ENCODE results near the gene SH3BP2.

The SH3BP2 gene

DNA sequence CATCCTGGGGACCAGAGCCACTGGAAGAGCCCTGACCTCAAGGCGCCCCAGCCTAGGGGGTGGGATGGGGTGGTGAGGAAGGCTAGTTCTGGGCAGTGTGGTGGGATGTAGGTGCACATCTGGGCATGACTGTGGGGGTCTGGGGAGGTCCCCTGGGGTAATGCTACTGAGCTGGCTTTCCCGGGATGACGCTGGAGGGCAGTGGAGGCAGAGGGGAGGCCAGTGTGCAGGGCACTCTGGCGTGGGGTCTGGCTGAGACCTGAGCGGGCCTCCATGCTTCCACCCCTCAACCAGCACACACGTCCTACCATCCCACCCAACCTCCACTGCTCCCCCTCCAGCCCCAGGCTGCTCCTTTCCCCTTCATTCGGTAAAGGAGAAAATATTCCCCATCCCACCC is 4.8 kb upstream of the SH3BP2 start:
- ChIA-PET CTCF (interaction anchor here (0.9 to 3.0 kb wide), 5 partner anchors 10 to 32 kb away, joined by 3 to 30 read pairs (median 3); partner anchors contain the start of gene TNIP2), POLR2A (interaction anchor here (0.6 to 0.9 kb wide), 2 partner anchors 10 to 13 kb away, joined by 3 read pairs; no protein-coding TSS in a partner anchor)
- no peak for DNase-seq (ENCODE audit: extremely low spot score)
- TF ChIP-seq CTCF (IDR thresholded peaks at IDR 0.05; ENCODE audit: control extremely low read depth, extremely low read depth, low read depth, missing control alignments), result no peak

GRCh38 chr4:2788532-2789103 is 4.3 kb upstream of the SH3BP2 start:
- TF ChIP-seq CTCF (IDR thresholded peaks at IDR 0.05; ENCODE audit: control extremely low read depth, extremely low read depth, low read depth, missing control alignments), result no peak
- DNase-seq (ENCODE audit: extremely low spot score), result no peak
- ChIA-PET POLR2A (no interaction called here), CTCF (interaction anchor here (1.6 kb wide), 1 partner anchor 14 kb away, joined by 6 read pairs; no protein-coding TSS in a partner anchor)

DNA sequence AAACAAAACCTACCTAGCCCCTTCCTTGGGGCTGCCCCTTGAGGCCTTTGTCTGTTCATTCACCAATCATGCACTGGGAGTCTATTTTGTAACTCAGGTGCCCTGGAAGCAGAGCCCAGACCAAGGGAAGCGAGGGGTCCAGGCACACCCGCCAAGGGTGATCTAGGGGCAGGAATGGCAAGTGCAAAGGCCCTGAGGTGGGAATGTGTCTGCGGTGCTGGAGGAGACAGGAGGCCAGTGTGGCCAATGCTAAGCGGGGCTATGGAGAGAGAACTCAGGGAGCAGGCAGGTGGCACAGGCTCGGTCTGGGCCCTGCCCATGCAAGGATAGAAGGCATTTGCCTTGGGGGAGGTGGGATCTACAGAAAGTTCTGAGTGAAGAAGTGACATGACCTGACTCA is 3.5 kb upstream of the SH3BP2 start:
- CTCF ChIA-PET, result no interaction called here
- no peak for DNase-seq (ENCODE audit: extremely low spot score)
- no peak for TF ChIP-seq CTCF (IDR thresholded peaks at IDR 0.05; ENCODE audit: control extremely low read depth, extremely low read depth, low read depth, missing control alignments)
- POLR2A ChIA-PET, result no interaction called here

DNA sequence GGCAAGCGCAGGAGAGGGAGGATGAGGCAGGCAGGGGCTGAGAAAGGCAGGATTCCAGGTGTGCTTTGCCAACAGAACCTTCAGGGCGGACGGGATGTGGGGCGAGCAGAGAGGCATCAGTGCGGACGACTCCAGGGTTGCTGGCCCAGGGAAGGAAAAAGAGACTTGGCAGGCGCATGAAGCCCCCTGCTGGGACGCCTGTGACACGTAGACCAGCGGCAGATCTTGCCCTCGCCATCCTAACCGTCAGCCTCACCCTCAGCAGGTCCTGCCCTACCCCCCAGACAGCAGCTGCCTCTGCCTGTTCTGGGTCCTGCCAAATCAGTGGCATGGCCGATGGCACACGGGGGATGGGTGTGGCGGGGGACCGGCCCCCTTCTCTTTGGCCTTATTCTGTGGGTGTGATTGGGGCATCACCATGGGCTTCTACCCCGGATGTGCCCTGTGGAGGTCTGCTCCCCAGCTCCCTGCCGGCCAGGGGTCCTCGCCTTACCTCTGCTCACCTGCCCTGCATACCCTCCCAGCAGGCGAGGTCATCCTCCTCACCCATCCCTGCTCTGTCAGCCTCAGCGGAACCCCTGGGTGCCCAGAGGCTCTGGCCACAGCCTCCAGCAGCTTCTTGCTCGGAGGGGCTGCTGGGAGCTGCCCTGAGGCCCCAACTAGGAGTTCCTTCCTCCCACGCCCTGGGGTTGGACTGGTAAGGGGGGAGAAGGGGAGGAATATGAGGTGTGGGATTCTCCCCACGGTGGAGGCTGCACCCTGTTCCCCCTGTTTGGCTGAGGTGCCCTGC is 2.9 kb upstream of the SH3BP2 start:
- no peak for DNase-seq (ENCODE audit: extremely low spot score)
- ChIA-PET CTCF (interaction anchor here (1.2 kb wide), 1 partner anchor 11 kb away, joined by 3 read pairs; no protein-coding TSS in a partner anchor), POLR2A (no interaction called here)
- no peak for TF ChIP-seq CTCF (IDR thresholded peaks at IDR 0.05; ENCODE audit: control extremely low read depth, extremely low read depth, low read depth, missing control alignments)

DNA sequence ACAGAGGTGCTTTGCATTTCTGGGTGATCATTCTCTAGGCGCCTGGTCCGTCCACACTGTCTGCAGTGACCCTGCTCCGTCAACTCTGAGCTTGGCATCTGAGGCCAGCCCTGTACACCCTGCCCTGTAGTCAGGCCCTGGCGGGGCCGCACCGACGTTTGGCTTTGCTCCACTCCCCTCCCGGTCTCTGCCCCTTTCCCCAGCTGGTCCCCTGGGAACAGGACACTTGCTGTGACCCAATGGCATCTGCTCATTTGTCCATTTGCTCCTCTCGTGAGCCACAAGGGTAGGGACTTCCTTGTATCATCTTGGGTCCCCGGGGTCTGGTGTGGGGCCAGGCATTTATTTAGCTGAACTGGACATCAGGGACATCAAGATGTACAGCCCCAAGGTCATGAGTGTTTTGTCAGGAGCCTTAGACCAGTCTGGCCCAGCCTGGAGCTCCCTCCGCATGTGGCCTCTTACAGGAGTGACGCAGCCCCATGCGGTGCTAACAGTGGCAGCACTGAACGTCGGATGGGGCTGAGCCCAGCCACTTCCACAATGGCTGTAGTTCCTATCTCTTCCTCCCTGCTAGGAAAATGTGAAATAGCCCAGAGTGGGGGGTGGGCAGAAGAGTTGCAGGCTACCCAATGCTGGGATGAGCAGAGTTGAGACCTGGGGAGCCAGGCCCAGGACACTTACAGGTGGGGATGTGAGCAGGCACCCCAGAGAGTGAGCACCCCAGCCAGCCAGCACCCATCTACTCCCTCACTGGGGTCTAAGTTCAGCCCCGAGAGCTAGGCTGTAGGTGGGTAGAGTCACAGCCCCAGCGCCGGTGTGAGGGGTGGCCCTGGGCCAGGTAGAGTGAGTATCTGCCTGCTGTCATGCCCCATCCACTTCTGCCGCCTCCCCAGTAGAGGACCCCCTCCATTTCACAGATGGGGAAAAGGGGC is 2.0 kb upstream of the SH3BP2 start:
- ChIA-PET CTCF (interaction anchor here (1.2 kb wide), 1 partner anchor 10 kb away, joined by 3 read pairs; no protein-coding TSS in a partner anchor), POLR2A (no interaction called here)
- TF ChIP-seq CTCF (IDR thresholded peaks at IDR 0.05; ENCODE audit: control extremely low read depth, extremely low read depth, low read depth, missing control alignments), result no peak
- no peak for DNase-seq (ENCODE audit: extremely low spot score)
